GM12875 (cell line): Measurements from ENCODE around the gene TSEN15.

Experiments used
- H3K4me3 ChIP-seq: one replicate; pipeline ENCODE4 v1.5.1; 2011; ENCODE audit warnings: low read depth, low read length, control low read depth
- TF ChIP-seq, protein P1 (sequence below): IDR thresholded peaks from 2 replicates; pipeline ENCODE4 v1.5.1; 2011; ENCODE audit warnings: low read depth, mild to moderate bottlenecking, control low read depth, inconsistent platforms, low read length, moderate library complexity, borderline replicate concordance; ENCODE audit not compliant: insufficient read depth

Gene TSEN15

DNA sequence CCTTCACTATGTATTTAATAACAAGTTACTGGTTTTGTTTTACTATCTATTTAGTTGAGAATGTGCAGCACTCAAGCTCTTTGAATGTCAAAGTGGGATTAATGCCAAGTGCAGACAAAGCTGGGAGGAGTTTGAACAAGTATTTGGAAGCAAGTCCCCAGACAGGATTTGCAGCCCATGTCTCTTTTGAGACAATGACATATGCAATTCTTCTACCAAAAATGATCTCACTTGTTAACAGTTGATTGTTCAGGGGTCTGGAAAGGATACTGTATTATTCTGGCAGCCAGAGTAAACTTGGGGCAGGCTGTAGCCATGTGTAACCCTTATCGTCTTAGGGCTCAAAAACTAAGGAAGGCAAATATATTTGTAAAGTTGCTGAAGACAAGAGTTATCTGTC, 29.8 kb upstream of the TSEN15 start:
- TF ChIP-seq, protein P1, sequence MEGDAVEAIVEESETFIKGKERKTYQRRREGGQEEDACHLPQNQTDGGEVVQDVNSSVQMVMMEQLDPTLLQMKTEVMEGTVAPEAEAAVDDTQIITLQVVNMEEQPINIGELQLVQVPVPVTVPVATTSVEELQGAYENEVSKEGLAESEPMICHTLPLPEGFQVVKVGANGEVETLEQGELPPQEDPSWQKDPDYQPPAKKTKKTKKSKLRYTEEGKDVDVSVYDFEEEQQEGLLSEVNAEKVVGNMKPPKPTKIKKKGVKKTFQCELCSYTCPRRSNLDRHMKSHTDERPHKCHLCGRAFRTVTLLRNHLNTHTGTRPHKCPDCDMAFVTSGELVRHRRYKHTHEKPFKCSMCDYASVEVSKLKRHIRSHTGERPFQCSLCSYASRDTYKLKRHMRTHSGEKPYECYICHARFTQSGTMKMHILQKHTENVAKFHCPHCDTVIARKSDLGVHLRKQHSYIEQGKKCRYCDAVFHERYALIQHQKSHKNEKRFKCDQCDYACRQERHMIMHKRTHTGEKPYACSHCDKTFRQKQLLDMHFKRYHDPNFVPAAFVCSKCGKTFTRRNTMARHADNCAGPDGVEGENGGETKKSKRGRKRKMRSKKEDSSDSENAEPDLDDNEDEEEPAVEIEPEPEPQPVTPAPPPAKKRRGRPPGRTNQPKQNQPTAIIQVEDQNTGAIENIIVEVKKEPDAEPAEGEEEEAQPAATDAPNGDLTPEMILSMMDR: no peak
- no peak overlapping the region for H3K4me3 ChIP-seq

DNA sequence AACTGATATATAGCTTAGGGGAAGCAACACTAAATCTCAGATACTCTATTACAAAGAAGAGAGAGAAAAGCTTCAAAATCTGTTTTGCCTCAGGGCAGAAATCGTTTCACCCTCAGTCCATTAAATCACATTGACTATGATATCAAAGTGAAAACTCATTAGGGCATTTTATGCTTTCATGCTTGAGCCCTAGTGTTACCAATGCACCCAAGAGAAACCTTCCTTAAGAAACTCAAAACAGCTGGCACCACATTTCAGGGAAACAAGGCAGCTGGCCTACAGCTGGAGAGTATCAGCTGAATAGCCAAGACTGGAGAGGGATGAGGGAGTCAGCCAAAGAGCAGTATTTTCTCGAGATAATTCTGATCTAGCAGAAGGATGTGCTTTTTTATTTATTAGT, 28.9 kb upstream of the TSEN15 start:
- TF ChIP-seq, protein P1: no peak
- H3K4me3 ChIP-seq: no peak overlapping the region

- TF ChIP-seq, protein P1: no peak
- H3K4me3 ChIP-seq: no peak overlapping the region
Measured at GRCh38 chr1:184023171-184023570, 28.4 kb upstream of the TSEN15 start.

- no peak overlapping the region for H3K4me3 ChIP-seq
- TF ChIP-seq, protein P1: no peak
Measured at GRCh38 chr1:184025242-184025675, 26.3 kb upstream of the TSEN15 start.

- H3K4me3 ChIP-seq: no peak overlapping the region
- TF ChIP-seq, protein P1: no peak
Measured at GRCh38 chr1:184027826-184028695, 23.5 kb upstream of the TSEN15 start.

GRCh38 chr1:184028854-184029623, 22.5 kb upstream of the TSEN15 start:
- TF ChIP-seq, protein P1: no peak
- H3K4me3 ChIP-seq: no peak overlapping the region

DNA sequence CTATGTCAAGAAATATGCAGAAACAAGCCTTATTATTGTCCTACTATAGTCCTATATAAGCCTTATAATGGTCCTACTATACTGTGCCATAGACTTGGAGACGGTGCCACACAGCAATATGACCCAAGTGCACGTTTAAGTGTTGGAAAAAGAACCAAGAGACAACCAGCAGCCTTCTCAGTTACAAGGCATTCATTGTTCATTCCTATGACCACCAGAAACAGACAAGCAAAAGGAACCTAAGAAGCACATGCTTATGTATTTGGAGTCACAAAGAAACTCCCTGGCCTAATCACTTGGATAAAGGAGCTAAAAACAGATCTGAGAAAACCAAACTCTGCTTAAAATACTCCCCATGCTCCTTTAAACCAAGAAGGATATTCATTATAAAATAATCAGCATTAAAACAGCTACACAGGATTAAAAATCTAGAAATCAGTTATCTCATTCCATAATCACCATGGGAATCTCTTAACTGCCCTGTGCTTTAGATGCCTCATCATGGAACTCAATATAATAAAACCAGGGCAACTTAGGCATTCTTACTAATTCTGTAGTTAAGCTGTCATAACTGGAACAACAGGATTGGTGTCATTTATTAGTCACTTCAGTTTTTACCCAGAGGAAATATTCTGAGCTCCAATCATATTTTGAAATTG, 21.0 kb upstream of the TSEN15 start:
- TF ChIP-seq, protein P1: no peak
- no peak overlapping the region for H3K4me3 ChIP-seq
